Activated naive CD4-positive, alpha-beta T cell treated with anti-CD3 and anti-CD28 coated beads, Interleukin-2, amount 50 U/mL, for 24 hours (primary cell): ENCODE measurements around the gene KIRREL3.

Source experiments
- H3K27ac Mint-ChIP-seq: one replicate; pipeline ENCODE4 v1.8.0; 2021; ENCODE audit warnings: mild to moderate bottlenecking, mixed read lengths
- H3K27me3 Mint-ChIP-seq: one replicate; pipeline ENCODE4 v1.8.0; 2021; ENCODE audit warnings: mixed read lengths
- H3K36me3 Mint-ChIP-seq: one replicate; pipeline ENCODE4 v1.8.0; 2021; ENCODE audit warnings: mixed read lengths
- H3K4me1 Mint-ChIP-seq: one replicate; pipeline ENCODE4 v1.8.0; 2021; ENCODE audit warnings: mixed read lengths
- H3K4me3 Mint-ChIP-seq: one replicate; pipeline ENCODE4 v1.8.0; 2021; ENCODE audit warnings: mild to moderate bottlenecking, mixed read lengths
- H3K9me3 Mint-ChIP-seq: one replicate; pipeline ENCODE4 v1.8.0; 2021; ENCODE audit warnings: mixed read lengths

The KIRREL3 gene

GRCh38 chr11:126604461-126604860 lies 396.1 kb downstream of the KIRREL3 start:
- Mint-ChIP-seq H3K27me3 (peaks cover 12% of the 10 kb centered on the region), H3K4me1 (no peaks in the 10 kb centered on the region), H3K4me3 (no peak overlapping the region), H3K27ac (no peak overlapping the region), H3K36me3 (no peaks in the 10 kb centered on the region), H3K9me3 (no peaks in the 10 kb centered on the region)

- H3K4me3 Mint-ChIP-seq = no peak overlapping the region
- H3K4me1 Mint-ChIP-seq = no peaks in the 10 kb centered on the region
These were observed 397.1 kb downstream of the KIRREL3 start for GRCh38 chr11:126603486-126603885.

GRCh38 chr11:126602993-126603392 lies 397.6 kb downstream of the KIRREL3 start:
- Mint-ChIP-seq H3K27ac (no peak overlapping the region), H3K4me3 (no peak overlapping the region), H3K4me1 (no peaks in the 10 kb centered on the region), H3K27me3 (peaks cover 13% of the 10 kb centered on the region), H3K9me3 (no peaks in the 10 kb centered on the region), H3K36me3 (no peaks in the 10 kb centered on the region)

More at GRCh38 chr11:126603486-126603885, 397.1 kb downstream of the KIRREL3 start:
- H3K27ac Mint-ChIP-seq = no peak overlapping the region
- H3K36me3 Mint-ChIP-seq = no peaks in the 10 kb centered on the region
- H3K27me3 Mint-ChIP-seq = peaks cover 12% of the 10 kb centered on the region
- H3K9me3 Mint-ChIP-seq = no peaks in the 10 kb centered on the region

GRCh38 chr11:126602349-126602940 lies 398.1 kb downstream of the KIRREL3 start:
- Mint-ChIP-seq H3K27ac (no peak overlapping the region), H3K4me3 (no peak overlapping the region)

GRCh38 chr11:126601550-126602215 lies 398.9 kb downstream of the KIRREL3 start:
- peaks cover 10% of the 10 kb centered on the region for H3K27me3 Mint-ChIP-seq
- H3K36me3 Mint-ChIP-seq = no peaks in the 10 kb centered on the region
- H3K27ac Mint-ChIP-seq = no peak overlapping the region
- H3K9me3 Mint-ChIP-seq = no peaks in the 10 kb centered on the region
- H3K4me1 Mint-ChIP-seq = no peaks in the 10 kb centered on the region
- H3K4me3 Mint-ChIP-seq = no peak overlapping the region

More at GRCh38 chr11:126602349-126602940, 398.1 kb downstream of the KIRREL3 start:
- Mint-ChIP-seq H3K4me1 (no peaks in the 10 kb centered on the region), H3K27me3 (peaks cover 13% of the 10 kb centered on the region), H3K9me3 (no peaks in the 10 kb centered on the region), H3K36me3 (no peaks in the 10 kb centered on the region)

- Mint-ChIP-seq H3K27me3 (peaks cover 7% of the 10 kb centered on the region), H3K4me3 (no peak overlapping the region), H3K9me3 (no peaks in the 10 kb centered on the region), H3K4me1 (no peaks in the 10 kb centered on the region), H3K27ac (no peak overlapping the region), H3K36me3 (no peaks in the 10 kb centered on the region)
These were observed 399.4 kb downstream of the KIRREL3 start for GRCh38 chr11:126601136-126601535.

GRCh38 chr11:126599217-126599897 lies 401.2 kb downstream of the KIRREL3 start:
- Mint-ChIP-seq H3K27ac (no peak overlapping the region), H3K9me3 (no peaks in the 10 kb centered on the region), H3K4me1 (no peaks in the 10 kb centered on the region), H3K4me3 (no peak overlapping the region), H3K27me3 (peaks cover 6% of the 10 kb centered on the region), H3K36me3 (no peaks in the 10 kb centered on the region)

- Mint-ChIP-seq H3K9me3 (no peaks in the 10 kb centered on the region), H3K4me1 (no peaks in the 10 kb centered on the region), H3K36me3 (no peaks in the 10 kb centered on the region), H3K27ac (no peak overlapping the region), H3K4me3 (no peak overlapping the region), H3K27me3 (peaks cover 6% of the 10 kb centered on the region)
These were observed 402.0 kb downstream of the KIRREL3 start for GRCh38 chr11:126598344-126599216.

GRCh38 chr11:126597041-126597440 lies 403.5 kb downstream of the KIRREL3 start:
- no peaks in the 10 kb centered on the region for H3K36me3 Mint-ChIP-seq
- H3K4me3 Mint-ChIP-seq = no peak overlapping the region
- H3K9me3 Mint-ChIP-seq = no peaks in the 10 kb centered on the region
- H3K27ac Mint-ChIP-seq = no peak overlapping the region
- no peaks in the 10 kb centered on the region for H3K4me1 Mint-ChIP-seq
- peaks cover 4% of the 10 kb centered on the region for H3K27me3 Mint-ChIP-seq

GRCh38 chr11:126596474-126596873 lies 404.1 kb downstream of the KIRREL3 start:
- H3K27ac Mint-ChIP-seq = no peak overlapping the region
- H3K27me3 Mint-ChIP-seq = peaks cover 4% of the 10 kb centered on the region
- H3K4me1 Mint-ChIP-seq = no peaks in the 10 kb centered on the region
- H3K4me3 Mint-ChIP-seq = no peak overlapping the region
- no peaks in the 10 kb centered on the region for H3K9me3 Mint-ChIP-seq
- H3K36me3 Mint-ChIP-seq = no peaks in the 10 kb centered on the region

- no peaks in the 10 kb centered on the region for H3K9me3 Mint-ChIP-seq
- H3K36me3 Mint-ChIP-seq = no peaks in the 10 kb centered on the region
- no peak overlapping the region for H3K27ac Mint-ChIP-seq
- no peak overlapping the region for H3K4me3 Mint-ChIP-seq
- H3K27me3 Mint-ChIP-seq = peaks cover 4% of the 10 kb centered on the region
- H3K4me1 Mint-ChIP-seq = no peaks in the 10 kb centered on the region
These were observed 405.0 kb downstream of the KIRREL3 start for GRCh38 chr11:126595560-126595959.

- no peaks in the 10 kb centered on the region for H3K4me1 Mint-ChIP-seq
- no peaks in the 10 kb centered on the region for H3K9me3 Mint-ChIP-seq
- H3K36me3 Mint-ChIP-seq = no peaks in the 10 kb centered on the region
- peaks cover 1% of the 10 kb centered on the region for H3K27me3 Mint-ChIP-seq
- no peak overlapping the region for H3K4me3 Mint-ChIP-seq
- no peak overlapping the region for H3K27ac Mint-ChIP-seq
These were observed 405.6 kb downstream of the KIRREL3 start for GRCh38 chr11:126594921-126595367.

- no peaks in the 10 kb centered on the region for H3K4me1 Mint-ChIP-seq
These were observed 407.8 kb downstream of the KIRREL3 start for GRCh38 chr11:126592496-126593410.

GRCh38 chr11:126591966-126592489 lies 408.5 kb downstream of the KIRREL3 start:
- H3K36me3 Mint-ChIP-seq = no peaks in the 10 kb centered on the region
- H3K4me3 Mint-ChIP-seq = no peak overlapping the region
- no peaks in the 10 kb centered on the region for H3K27me3 Mint-ChIP-seq
- H3K4me1 Mint-ChIP-seq = no peaks in the 10 kb centered on the region
- H3K9me3 Mint-ChIP-seq = no peaks in the 10 kb centered on the region
- no peak overlapping the region for H3K27ac Mint-ChIP-seq

More at GRCh38 chr11:126592496-126593410, 407.8 kb downstream of the KIRREL3 start:
- H3K9me3 Mint-ChIP-seq = no peaks in the 10 kb centered on the region
- H3K27ac Mint-ChIP-seq = no peak overlapping the region
- H3K27me3 Mint-ChIP-seq = no peaks in the 10 kb centered on the region
- H3K4me3 Mint-ChIP-seq = no peak overlapping the region
- H3K36me3 Mint-ChIP-seq = no peaks in the 10 kb centered on the region
